DMS 273 treated with DMSO at 0.1 percent for 48 hours (cell line): ENCODE results near the gene CD200.

Experiments used
- DNase-seq: peaks from one replicate; lab custom pipeline; 2025; lab: John Stamatoyannopoulos, UW

CD200 gene

DNA sequence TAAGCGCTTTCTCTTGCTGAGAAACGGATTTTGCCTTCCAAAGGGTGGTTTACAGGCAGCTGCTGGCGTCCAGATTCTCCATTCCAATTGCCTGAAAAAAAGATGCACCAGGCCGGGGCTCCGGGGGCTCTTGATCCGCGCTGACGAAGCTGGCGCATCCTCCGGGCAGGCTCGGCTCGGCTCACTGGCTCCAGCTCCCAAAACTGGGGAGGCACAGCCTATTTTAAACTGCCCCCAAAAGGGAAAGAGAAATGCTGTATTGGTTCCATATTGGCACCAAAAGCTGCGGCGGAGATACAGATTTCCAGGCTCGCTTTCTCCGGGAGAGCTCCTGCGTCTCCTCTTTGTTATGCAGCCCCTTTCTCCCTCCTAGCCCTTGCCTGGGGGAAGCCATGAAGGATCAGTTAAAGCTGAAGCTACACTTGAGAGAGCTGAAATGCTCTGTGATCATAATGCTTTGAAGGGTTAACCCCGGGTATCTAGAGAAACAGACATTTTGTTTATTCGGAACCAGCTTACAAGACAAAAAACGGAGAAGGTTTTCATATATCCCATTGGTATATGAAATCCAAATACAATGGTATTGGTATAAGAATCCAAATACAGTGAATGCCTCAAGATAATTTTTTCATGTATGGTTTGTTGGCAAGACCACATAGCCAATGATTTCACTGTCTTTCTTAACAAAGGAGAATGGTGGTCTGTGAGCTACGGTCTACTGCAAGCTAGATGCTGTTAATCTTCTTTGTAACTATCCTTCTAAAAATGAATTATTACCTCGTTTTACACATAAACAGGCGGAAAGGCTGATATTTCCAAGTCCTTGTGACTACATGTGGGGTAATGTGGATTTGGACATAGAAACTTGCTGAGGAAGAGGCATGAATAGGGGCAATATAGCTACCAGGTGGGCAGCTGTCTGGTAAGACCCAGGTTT, 693 bp downstream of the CD200 start:
- DNase-seq, result no peak

DNA sequence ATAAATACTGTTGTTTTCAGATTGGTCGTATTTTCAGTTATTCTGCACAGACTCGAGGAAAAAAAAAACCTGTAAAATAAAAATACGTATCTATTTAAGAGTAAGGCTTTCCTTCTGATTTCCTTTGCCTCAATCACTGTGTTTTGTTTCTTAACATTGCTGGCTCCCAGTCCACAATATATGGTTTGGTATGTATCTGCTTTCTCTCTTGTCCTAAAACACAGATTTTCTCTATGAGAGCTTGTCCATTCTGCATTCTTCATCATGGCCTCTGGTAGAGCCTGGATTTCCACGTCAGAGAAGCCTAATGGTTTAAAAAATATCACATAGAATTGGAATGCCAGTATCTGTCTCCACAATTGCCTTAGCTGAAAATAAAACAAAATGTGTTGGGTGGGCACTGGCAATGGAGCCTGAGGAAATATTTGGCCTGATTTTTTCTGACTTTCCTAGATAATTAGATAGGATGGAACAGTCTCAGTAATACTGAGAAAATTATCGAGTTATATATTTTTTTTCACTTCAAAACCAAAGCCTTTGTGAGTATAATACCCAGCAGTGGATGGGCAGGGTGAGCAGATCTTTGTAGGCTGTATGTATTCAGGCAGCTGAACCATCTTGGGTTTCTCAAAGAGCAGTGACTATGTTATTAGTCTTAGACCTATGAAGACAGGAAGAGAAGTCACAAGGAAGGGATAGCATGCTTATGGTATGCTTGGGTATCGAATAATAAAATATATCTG, 1.9 kb downstream of the CD200 start:
- DNase-seq, result no peak

DNA sequence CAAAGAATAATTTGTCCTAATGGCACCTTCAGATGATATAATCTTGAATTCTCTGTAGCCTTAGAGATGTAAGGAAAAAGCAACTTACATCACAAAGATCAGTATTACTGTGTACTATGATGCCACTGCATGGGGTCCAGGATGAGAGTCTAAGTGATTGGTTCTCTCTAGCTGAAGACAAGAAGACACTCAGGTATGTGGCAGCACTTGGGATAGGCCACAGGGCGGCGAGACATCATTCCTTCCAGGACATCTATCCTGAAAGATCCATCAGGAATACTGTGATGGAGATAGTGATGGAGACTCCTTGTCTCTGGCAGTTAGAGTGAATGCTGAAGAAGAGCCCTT, 2.5 kb downstream of the CD200 start:
- no peak for DNase-seq

DNA sequence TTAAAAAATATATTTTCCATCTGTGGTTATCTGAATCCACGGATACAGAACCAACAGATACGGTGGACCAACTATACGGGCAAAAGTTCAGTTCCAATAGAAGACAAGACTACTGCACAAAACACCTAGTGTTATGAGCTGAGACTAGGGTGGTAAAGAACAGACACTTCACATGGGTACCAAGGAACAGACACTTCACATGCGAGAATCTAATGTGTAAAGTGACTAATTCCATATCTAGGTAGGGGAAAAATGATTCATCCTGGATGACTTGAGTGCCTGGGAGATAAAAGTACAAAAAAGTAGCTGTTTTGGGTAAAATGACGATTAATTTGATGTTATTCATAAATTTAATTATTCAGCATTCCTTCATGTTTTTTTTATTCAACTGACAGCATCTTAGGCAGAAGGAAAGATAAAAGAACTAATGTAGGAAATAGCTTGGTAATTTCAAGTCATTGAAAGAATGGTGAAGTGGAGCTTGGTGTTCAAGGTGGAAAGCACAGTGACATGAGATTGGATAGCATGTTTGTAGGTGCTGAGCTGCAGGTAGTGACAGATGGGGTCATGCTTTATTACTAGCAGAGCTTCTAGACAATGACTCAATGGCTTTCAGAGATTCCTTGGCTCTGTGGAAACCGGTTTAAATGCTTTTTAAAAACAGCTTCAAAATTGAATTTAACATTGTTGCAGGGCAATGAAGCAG, 5.2 kb downstream of the CD200 start:
- no peak for DNase-seq

DNA sequence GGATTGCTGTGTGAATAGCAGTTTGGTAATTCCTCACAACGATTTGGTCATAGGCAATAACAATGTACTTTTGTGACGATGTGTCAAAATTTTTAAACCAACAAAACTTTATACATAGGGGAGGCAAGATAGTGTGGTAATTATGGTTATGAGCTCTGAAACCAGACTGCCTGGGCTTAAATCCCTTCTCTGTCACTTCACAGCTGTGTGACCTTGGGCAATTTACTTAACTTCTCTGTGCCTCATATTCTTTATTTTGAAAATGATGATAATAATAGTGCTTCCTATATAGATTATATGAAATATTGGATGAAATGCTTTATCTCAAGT, 5.7 kb downstream of the CD200 start:
- DNase-seq, result no peak

DNA sequence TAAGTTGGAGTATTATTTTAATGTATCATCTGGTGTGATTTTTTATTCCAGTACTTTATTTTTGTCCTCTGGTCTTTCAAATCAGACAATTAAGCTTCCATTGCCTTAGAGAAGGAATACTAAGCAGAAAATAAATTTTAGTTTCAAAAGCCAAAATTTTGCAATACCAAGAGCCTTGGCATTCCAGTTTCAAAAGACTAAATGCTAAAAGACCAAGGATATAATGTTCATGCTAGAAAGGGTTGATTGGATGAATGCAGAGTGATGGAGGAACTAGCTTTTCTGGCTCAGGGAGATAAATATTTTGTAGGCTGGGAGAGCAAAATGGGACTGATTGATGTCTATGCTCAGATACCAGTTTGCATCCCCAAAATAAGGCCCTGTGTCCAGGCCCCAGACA, 6.2 kb downstream of the CD200 start:
- no peak for DNase-seq

DNA sequence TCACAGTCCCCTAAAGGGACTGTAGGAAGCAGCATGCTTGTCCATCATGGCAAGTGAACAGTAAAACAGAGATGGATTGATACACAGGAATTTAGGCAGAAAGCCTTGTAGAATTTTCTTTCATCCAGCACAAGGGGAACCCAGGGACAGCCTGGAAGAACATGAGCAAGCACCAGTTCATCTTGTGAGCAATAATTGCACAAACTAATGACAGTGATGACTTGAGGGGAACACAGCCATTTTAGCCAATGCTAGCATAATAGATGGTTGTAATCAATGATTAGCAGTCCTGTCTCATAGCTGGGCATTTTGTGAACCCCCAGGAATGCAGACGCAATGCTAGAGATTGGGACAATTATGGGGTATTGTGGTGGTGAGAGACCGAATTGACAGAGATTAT, 6.7 kb downstream of the CD200 start:
- DNase-seq, result no peak

DNA sequence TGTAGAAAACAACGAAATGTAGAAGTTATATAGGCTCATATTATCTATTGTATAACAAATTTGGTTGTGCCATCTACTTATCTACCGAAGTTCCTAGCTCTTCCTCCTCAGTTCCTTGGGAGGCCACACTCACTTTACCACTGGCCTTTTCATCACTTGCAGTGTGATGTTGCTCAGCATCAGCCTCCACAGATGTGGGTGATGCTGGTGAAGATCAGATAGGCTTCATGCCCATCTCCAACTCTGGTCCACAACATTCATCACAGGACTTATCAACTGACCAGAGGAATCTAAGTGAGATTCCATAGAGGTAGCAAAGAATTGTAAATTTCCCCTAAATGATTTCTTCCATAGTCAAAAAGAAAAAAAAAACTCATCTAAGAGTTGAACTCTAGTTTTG, 8.4 kb downstream of the CD200 start:
- DNase-seq, result no peak

DNA sequence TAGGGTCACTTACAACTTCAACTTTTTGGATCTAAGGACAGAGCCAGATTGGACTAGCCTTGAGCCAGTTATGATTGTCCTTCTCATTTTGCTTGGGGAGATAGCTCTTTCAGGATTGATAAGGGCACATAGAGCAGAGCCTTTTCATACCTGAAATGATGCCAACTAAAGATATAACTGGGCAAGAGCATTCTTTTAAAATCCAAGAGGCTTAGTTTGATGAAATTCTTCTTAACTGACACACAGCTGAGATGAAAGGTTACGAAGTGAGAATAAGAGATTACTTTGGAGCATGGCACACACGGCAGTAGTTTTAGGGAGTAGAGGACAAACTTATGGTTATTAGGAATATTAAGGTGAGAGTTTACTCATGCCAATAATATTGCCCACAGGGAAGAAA, 12.7 kb downstream of the CD200 start:
- DNase-seq, result no peak

DNA sequence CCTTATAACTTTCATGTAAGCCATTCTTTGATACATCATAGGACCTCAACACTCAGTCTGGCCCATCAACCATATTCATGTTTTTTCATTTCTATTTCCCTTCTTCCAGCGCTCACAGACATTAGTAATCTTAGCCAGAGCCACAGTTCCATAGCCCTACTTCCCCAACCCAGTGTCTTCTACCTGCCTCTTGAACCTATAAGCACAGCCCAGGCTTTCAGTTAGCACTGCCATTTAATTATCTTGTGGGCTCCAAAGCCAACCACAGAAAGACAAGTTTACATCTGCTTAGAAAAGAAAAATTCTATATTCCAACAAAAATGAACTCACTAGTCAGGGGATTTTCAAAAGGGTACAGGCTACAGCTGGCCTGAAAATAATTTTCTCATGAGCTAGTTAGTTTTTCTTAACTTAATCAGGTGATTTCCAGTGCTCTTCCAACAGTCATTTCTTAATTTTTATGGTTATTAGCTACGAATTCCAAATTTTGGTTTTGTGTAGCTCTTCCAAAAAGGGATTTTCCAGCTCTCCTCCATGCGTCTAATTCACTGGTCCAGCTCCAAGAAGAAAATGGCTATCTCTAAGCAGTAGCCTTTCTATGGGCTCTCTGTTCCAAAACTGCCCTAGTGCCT, 13.7 kb downstream of the CD200 start:
- DNase-seq, result no peak

DNA sequence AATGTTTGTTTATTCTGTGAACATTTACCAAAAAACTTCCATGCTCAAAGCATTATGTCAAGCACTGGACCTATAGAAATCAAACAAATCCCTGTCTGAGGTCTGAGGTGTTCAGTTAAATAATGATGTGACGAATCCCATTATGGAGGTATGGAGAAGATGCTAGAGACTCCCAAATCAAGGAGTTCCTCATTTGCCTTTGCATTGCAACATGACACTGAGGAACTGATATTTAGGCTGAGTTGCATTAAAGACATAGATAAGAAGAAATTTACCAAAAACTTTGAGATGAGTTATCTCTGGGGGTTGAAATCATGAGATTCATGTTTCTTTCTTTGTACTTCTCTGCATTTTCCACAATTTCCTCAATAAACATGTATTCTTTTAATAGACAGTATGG, 16.0 kb downstream of the CD200 start:
- no peak for DNase-seq

DNA sequence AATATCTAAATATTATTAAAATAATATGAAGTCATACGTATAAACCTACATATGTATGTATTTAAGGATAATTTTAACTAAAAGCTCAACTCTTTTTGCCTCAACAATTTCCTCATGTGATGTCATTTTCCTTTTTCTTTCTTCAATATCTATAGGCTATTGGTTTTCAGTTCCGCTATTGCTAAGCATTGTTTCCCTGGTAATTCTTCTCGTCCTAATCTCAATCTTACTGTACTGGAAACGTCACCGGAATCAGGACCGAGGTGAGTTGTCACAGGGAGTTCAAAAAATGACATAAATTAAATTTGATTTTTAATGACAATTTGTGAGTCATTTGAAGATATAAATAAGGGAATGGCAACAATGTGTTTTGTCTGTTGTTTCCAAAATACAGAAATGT, 16.6 kb downstream of the CD200 start:
- no peak for DNase-seq

DNA sequence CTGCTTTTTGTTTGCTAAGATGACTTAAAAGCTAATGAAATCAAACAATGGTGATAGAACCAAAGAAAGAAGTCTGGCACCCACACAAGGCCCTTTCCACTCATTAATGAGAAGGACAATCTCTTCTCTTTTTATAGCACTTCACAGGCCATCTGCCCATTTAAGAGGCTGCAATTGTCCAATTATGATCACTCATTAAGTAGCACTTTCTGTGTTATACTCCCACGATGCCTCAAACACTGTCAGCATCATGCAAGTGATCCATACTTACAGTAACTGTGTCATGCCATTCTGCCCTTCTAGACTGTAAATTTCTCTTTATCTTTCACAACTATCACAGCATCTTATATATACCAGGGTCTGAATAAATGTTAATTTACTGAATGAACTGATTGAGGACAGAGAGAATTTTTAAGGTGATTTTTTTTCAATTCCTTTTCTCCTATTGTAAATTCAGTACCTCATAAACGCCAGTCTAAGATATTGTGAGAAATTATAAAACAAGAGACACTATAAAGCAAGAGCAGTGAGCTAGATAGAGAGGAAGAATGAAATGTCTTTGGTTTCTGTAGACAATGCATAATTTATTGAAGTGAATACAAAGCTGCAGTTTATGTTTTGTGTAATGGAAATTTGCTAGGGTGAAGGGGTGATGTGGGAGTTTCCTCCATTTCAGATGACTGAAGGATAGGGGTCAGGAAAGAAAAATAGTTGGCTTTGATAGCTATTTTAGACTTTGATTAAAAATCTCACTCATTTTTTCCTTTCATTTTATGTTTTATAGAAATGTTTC, 17.3 kb downstream of the CD200 start:
- DNase-seq, result no peak

DNA sequence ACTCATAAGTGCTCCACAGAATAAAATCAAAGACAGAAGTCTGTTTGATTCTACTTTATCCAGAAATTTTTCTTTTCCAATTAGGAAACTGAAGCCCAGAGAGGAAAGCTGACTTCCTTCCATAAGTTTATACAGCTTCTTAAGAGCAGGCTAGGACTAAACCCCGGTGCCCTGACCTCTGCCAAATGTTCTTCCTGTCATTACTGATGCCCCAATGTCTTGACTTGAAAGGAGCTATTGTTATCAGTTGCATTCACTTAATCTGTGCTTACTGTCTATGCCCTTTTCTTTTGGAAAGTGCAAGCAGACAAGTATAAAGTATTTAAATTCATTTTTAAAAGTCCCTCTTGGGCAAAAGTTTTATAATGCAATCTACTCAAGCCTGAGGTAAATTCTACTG, 18.1 kb downstream of the CD200 start:
- DNase-seq, result no peak

DNA sequence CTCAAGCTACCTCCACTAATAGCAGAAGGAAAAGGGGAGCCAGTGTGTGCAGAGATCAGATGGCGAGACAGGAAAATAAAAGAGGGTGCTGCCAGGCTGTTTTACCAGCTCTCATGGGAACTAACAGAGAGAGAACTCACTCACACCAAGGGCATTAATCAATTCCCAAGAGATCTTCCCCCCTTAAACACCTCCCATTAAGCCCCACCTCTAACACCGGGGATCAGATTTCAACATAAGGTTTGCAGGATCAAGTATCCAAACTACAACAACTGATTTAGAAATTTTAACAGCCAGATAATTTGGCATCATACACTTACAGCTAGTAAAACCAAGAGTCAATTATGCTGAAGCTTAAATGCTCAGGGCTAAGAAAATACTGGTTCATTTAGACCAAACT, 18.9 kb downstream of the CD200 start:
- peak; percentile 10 for DNase-seq

DNA sequence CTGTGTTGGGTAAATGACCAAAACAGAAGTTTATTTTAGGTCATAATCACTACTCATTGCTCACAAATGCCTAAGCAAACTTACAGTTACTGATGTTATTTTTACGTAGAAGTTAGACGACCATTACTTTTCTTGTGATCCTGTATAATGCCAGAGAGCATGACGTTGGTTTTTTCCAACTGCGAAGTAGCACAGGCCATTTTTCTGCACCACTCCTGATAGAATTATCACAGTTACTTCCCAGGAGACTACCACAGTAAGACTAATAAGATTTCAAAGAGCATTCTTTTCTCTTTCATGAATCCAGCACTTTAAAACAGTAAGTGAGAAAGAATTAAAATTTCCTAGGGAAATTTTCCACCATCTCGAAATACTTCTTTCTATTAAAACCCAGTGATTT, 19.8 kb downstream of the CD200 start:
- no peak for DNase-seq

DNA sequence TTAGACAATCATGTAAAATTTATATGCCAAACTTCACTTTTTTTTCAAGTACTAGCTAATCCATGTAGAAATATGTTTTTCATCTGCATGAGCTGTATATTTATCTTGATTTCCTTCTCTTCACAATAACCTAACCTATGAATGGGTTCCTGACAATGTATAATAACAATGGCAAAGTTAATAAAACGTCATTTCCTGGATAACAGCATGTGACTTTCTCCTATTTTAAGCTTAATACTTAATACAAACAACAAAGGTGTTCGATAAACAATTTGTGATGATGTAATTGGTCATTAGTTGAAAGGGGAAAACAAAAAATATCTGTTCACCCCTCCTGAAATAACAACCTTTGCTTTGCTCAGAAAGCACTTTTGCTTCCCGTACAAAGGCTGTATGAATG, 20.4 kb downstream of the CD200 start:
- no peak for DNase-seq

DNA sequence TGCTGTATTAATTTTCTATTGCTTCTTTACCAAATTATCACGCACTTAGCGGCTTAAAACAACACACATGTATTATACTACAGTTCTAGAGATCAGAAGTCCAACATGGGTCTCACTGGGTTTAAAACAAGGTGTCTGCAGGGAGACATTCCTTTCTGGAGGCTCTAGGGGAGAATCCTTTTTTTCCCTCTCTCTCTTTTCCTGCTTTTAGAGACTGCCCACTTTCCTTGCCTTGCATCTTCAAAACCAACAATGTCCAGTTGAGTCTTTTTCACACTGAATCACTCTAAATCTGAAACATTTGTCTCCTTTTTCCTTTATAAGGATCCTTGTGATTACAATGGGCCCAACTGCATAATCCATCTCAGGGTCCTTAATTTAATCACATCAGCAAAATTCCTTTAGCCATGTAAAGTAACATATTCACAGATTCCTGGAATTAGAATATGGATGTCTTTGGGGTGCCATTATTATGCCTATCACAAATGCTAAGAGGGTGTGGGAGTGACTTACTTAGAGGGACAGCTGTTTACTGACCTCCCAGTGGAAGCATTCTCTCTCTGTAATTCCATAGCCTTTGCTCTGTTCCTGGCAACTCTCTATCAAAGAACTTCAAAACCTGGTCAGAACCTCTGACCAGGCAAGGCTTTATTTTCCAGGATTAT, 21.8 kb downstream of the CD200 start:
- DNase-seq, result no peak

DNA sequence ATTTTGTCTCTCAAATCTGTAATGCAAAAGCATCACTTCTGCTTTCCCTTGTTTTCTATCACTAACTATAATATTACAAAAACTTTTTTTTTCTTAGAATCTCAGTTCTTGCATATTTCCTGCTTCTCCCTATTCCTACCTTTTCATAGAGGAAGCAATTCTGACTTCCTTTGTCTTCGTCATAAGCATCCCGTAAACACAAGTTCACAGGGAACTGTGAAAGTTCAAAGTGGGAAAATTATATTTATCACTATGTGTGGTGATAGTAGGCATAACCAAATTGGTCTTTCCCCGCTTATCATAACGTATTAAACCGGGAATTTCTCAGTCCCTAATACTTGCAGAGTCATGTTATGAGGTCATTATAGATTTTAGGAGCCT, 22.3 kb downstream of the CD200 start:
- DNase-seq, result no peak

DNA sequence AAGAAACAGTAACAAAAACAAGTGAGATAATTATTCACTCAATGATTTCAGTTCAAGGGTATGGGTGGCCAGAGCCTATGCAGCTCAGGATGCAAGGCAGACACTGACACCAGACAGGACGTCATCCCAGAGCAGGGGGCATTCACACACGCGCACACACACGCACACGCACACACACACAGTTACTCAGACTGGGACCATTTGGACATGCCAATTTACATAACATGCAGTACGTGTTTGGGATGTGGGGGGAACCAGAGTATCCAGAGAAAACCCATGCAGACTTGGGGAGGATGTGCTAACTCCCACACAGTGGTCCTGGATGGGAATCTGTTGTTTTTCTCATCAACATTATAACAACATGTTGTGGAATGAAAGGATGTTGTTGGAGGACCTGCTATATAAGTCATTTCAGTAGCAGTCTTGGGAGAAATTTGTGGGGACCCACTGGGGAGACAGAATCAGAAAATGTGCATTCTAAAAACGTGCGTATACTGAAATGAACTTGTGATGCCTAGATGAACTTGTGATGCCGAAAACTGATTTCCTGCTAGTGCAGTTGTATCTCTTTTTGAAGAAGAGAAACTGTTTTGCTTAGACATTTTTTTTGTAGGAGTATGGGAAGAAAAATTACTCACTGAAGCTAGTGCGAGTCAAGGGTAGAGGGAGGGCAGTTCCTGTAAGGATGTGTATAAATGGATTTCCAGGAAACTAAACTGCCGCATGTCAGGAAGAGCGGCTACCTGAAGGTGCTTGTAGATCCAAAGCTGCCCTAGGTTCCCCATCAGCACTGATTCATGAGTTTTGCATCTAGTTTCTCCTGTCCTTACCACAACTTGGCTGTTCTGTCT, 25.2 kb downstream of the CD200 start:
- DNase-seq, result no peak
